Stomach smooth muscle (tissue), 2 donors: ENCODE data around the gene DOCK3.
"Not testable (repeated sequence)": the region's sequence is repeated elsewhere in the genome, so short reads cannot be mapped to it uniquely, and the experiment has no call there.

ENCODE experiments used
- H3K27ac ChIP-seq: one replicate; pipeline ENCODE4 v1.7.0; 2013; ENCODE audit warnings: mild to moderate bottlenecking, low read length, inconsistent platforms
- H3K27me3 ChIP-seq, 2 donors: one replicate each; pipeline ENCODE4 v1.7.0; 2013; ENCODE audit warnings: low read length in 2 of 2; ENCODE audit not compliant: insufficient read depth in 2 of 2, control insufficient read depth in 1 of 2
- H3K36me3 ChIP-seq, 2 donors: one replicate each; pipeline ENCODE4 v1.7.0; 2013; ENCODE audit warnings: low read length in 2 of 2; ENCODE audit not compliant: control insufficient read depth in 2 of 2, insufficient read depth in 2 of 2
- H3K4me1 ChIP-seq: one replicate; pipeline ENCODE4 v1.7.0; 2013; ENCODE audit warnings: low read length; ENCODE audit not compliant: control insufficient read depth, insufficient read depth
- H3K4me3 ChIP-seq, 2 donors: one replicate each; pipeline ENCODE4 v1.7.0; 2013; ENCODE audit warnings: low read length in 2 of 2
- H3K9ac ChIP-seq, 2 donors: one replicate each; pipeline ENCODE4 v1.7.0; 2013; ENCODE audit warnings: low read length in 2 of 2, mild to moderate bottlenecking in 1 of 2
- H3K9me3 ChIP-seq, 2 donors: one replicate each; pipeline ENCODE4 v1.7.0; 2013; ENCODE audit warnings: low read length in 2 of 2; ENCODE audit not compliant: control insufficient read depth in 2 of 2
- donor health status: healthy.
- donor health status: Pancreatic carcinoma.

DOCK3 gene

GRCh38 chr3:51145811-51146585 lies 471.3 kb downstream of the DOCK3 start:
- no peak overlapping the region for H3K27ac ChIP-seq
- no peaks in the 10 kb centered on the region for H3K4me1 ChIP-seq
- no peaks in the 10 kb centered on the region for H3K27me3 ChIP-seq
- no peak overlapping the region for H3K9ac ChIP-seq
- no peak overlapping the region for H3K4me3 ChIP-seq
- no peaks in the 10 kb centered on the region for H3K36me3 ChIP-seq
- no peaks in the 10 kb centered on the region for H3K9me3 ChIP-seq

- H3K9ac ChIP-seq, result no peak overlapping the region
- no peaks in the 10 kb centered on the region for H3K9me3 ChIP-seq
- no peaks in the 10 kb centered on the region for H3K36me3 ChIP-seq
- H3K27ac ChIP-seq, result no peak overlapping the region
- no peak overlapping the region for H3K4me3 ChIP-seq
- H3K27me3 ChIP-seq, result no peaks in the 10 kb centered on the region
- H3K4me1 ChIP-seq, result no peaks in the 10 kb centered on the region
These were observed 472.1 kb downstream of the DOCK3 start for GRCh38 chr3:51146781-51147180.

- no peaks in the 10 kb centered on the region for H3K36me3 ChIP-seq
- H3K9ac ChIP-seq, result no peak overlapping the region
- no peaks in the 10 kb centered on the region for H3K27me3 ChIP-seq
- H3K9me3 ChIP-seq, result no peaks in the 10 kb centered on the region
- H3K27ac ChIP-seq, result no peak overlapping the region
- H3K4me3 ChIP-seq, result no peak overlapping the region
- H3K4me1 ChIP-seq, result no peaks in the 10 kb centered on the region
These were observed 481.4 kb downstream of the DOCK3 start for GRCh38 chr3:51156147-51156546.

GRCh38 chr3:51163051-51163450 lies 488.3 kb downstream of the DOCK3 start:
- Histone ChIP-seq H3K4me3 (no peak overlapping the region), H3K4me1 (no peaks in the 10 kb centered on the region), H3K27ac (no peak overlapping the region), H3K27me3 (no peaks in the 10 kb centered on the region), H3K9me3 (no peaks in the 10 kb centered on the region), H3K9ac (no peak overlapping the region), H3K36me3 (peaks cover 0 to 4% of the 10 kb centered on the region in 2 donors)

- H3K4me1 ChIP-seq, result no peaks in the 10 kb centered on the region
- peaks cover 0 to 11% of the 10 kb centered on the region in 2 donors for H3K9me3 ChIP-seq
- H3K9ac ChIP-seq, result no peak overlapping the region
- no peaks in the 10 kb centered on the region for H3K27me3 ChIP-seq
- H3K4me3 ChIP-seq, result no peak overlapping the region
- H3K36me3 ChIP-seq, result peaks cover 5 to 7% of the 10 kb centered on the region in 2 donors
- H3K27ac ChIP-seq, result no peak overlapping the region
These were observed 499.0 kb downstream of the DOCK3 start for GRCh38 chr3:51173518-51174271.

GRCh38 chr3:51176923-51177322 lies 502.2 kb downstream of the DOCK3 start:
- H3K9me3 ChIP-seq, result peaks cover 0 to 11% of the 10 kb centered on the region in 2 donors
- H3K27ac ChIP-seq, result no peak overlapping the region
- no peak overlapping the region for H3K4me3 ChIP-seq
- no peaks in the 10 kb centered on the region for H3K27me3 ChIP-seq
- peaks cover 5 to 7% of the 10 kb centered on the region in 2 donors for H3K36me3 ChIP-seq
- no peak overlapping the region for H3K9ac ChIP-seq
- H3K4me1 ChIP-seq, result no peaks in the 10 kb centered on the region

- not testable (repeated sequence) for H3K4me3 ChIP-seq, H3K4me1 ChIP-seq, H3K36me3 ChIP-seq, H3K27ac ChIP-seq, H3K9me3 ChIP-seq, H3K9ac ChIP-seq, H3K27me3 ChIP-seq
These were observed 511.7 kb downstream of the DOCK3 start for GRCh38 chr3:51186446-51186845.

GRCh38 chr3:51190199-51190598 lies 515.5 kb downstream of the DOCK3 start:
- Histone ChIP-seq H3K36me3 (no peaks in the 10 kb centered on the region), H3K27me3 (no peaks in the 10 kb centered on the region), H3K4me3 (no peak overlapping the region), H3K27ac (no peak overlapping the region), H3K9ac (no peak overlapping the region), H3K9me3 (peaks cover 3 to 4% of the 10 kb centered on the region in 2 donors), H3K4me1 (no peaks in the 10 kb centered on the region)

- no peaks in the 10 kb centered on the region for H3K27me3 ChIP-seq
- H3K9me3 ChIP-seq, result peaks cover 3 to 4% of the 10 kb centered on the region in 2 donors
- H3K4me3 ChIP-seq, result no peak overlapping the region
- no peak overlapping the region for H3K9ac ChIP-seq
- no peak overlapping the region for H3K27ac ChIP-seq
- H3K4me1 ChIP-seq, result no peaks in the 10 kb centered on the region
- no peaks in the 10 kb centered on the region for H3K36me3 ChIP-seq
These were observed 516.1 kb downstream of the DOCK3 start for GRCh38 chr3:51190827-51191226.

- no peak overlapping the region for H3K4me3 ChIP-seq
- H3K27ac ChIP-seq, result no peak overlapping the region
- H3K27me3 ChIP-seq, result no peaks in the 10 kb centered on the region
- peaks cover 3 to 4% of the 10 kb centered on the region in 2 donors for H3K9me3 ChIP-seq
- no peaks in the 10 kb centered on the region for H3K4me1 ChIP-seq
- H3K36me3 ChIP-seq, result no peaks in the 10 kb centered on the region
- no peak overlapping the region for H3K9ac ChIP-seq
These were observed 517.0 kb downstream of the DOCK3 start for GRCh38 chr3:51191768-51192167.

GRCh38 chr3:51198477-51198876 lies 523.8 kb downstream of the DOCK3 start:
- Histone ChIP-seq H3K4me1 (no peaks in the 10 kb centered on the region), H3K9ac (no peak overlapping the region), H3K9me3 (no peaks in the 10 kb centered on the region), H3K4me3 (no peak overlapping the region), H3K36me3 (no peaks in the 10 kb centered on the region), H3K27me3 (no peaks in the 10 kb centered on the region), H3K27ac (no peak overlapping the region)
